Glutamatergic neuron (in vitro differentiated cells): Measurements from ENCODE around the gene RRP1B. TPM values are rescaled to one million over a fixed set of nuclear protein-coding genes. Genes with fewer than 3 reads are reported as not detected.

Experiments
- DNase-seq: peaks from one replicate; pipeline ENCODE4 v3.0.0; 2022
- H3K27ac Mint-ChIP-seq: one replicate; pipeline ENCODE4 v1.8.0; 2020; ENCODE audit warnings: mild to moderate bottlenecking, mixed read lengths, inconsistent platforms; ENCODE audit not compliant: unreplicated experiment
- H3K27me3 Mint-ChIP-seq: one replicate; pipeline ENCODE4 v1.8.0; 2020; ENCODE audit warnings: mild to moderate bottlenecking, moderate library complexity, mixed read lengths, inconsistent platforms; ENCODE audit not compliant: unreplicated experiment
- H3K36me3 Mint-ChIP-seq: one replicate; pipeline ENCODE4 v1.8.0; 2020; ENCODE audit warnings: mild to moderate bottlenecking, mixed read lengths, inconsistent platforms; ENCODE audit not compliant: unreplicated experiment
- H3K4me1 Mint-ChIP-seq: one replicate; pipeline ENCODE4 v1.8.0; 2020; ENCODE audit warnings: mild to moderate bottlenecking, low read depth, mixed read lengths, inconsistent platforms; ENCODE audit not compliant: unreplicated experiment
- H3K4me3 Mint-ChIP-seq: one replicate; pipeline ENCODE4 v1.8.0; 2020; ENCODE audit warnings: mild to moderate bottlenecking, mixed read lengths, inconsistent platforms; ENCODE audit not compliant: unreplicated experiment
- H3K9me3 Mint-ChIP-seq: one replicate; pipeline ENCODE4 v1.8.0; 2020; ENCODE audit warnings: mild to moderate bottlenecking, moderate library complexity, mixed read lengths, inconsistent platforms; ENCODE audit not compliant: unreplicated experiment
- CTCF ChIP-seq: fragments of 200-600 bp; sonication (generic); IDR thresholded peaks from one replicate; pipeline ENCODE4 v1.5.0; 2021; ENCODE audit not compliant: partially characterized antibody, unreplicated experiment
- total RNA-seq: library from RNA; stranded (reverse); fragmentation: NEBNext Ultra II Directional; extraction: Animal tissue kit (Norgen Biotek cat#: 25700); gene quantifications from one replicate; pipeline ENCODE4 v1.2.1, GENCODE V29; 2021; ENCODE audit not compliant: unreplicated experiment

Gene RRP1B
- total RNA-seq, 1 donor from 2014 or later = 41.2 TPM

- Mint-ChIP-seq H3K9me3 (no peaks in the 10 kb centered on the region), H3K27me3 (peaks cover 4% of the 10 kb centered on the region), H3K27ac (no peak overlapping the region), H3K36me3 (no peaks in the 10 kb centered on the region), H3K4me1 (no peaks in the 10 kb centered on the region), H3K4me3 (no peak overlapping the region)
- no peak for TF ChIP-seq CTCF
- DNase-seq = no peak
Observed at GRCh38 chr21:43654806-43655489, 4.4 kb upstream of the RRP1B start.

GRCh38 chr21:43657355-43658087 is 1.8 kb upstream of the RRP1B start:
- Mint-ChIP-seq H3K27ac (no peak overlapping the region), H3K4me3 (no peak overlapping the region), H3K36me3 (no peaks in the 10 kb centered on the region), H3K27me3 (peaks cover 13% of the 10 kb centered on the region), H3K4me1 (peaks cover 10% of the 10 kb centered on the region), H3K9me3 (peaks cover 4% of the 10 kb centered on the region)
- no peak for TF ChIP-seq CTCF
- DNase-seq = no peak

- no peak for DNase-seq
- Mint-ChIP-seq H3K36me3 (no peaks in the 10 kb centered on the region), H3K4me1 (peaks cover 10% of the 10 kb centered on the region), H3K27me3 (peaks cover 13% of the 10 kb centered on the region), H3K4me3 (no peak overlapping the region), H3K9me3 (peaks cover 4% of the 10 kb centered on the region), H3K27ac (no peak overlapping the region)
- TF ChIP-seq CTCF = no peak
Observed at GRCh38 chr21:43658088-43658741, 1.1 kb upstream of the RRP1B start.

- Mint-ChIP-seq H3K27ac (peak overlapping the region; percentile 86), H3K9me3 (peaks cover 4% of the 10 kb centered on the region), H3K4me1 (peaks cover 10% of the 10 kb centered on the region), H3K27me3 (peaks cover 13% of the 10 kb centered on the region), H3K4me3 (peak overlapping the region; percentile 34), H3K36me3 (no peaks in the 10 kb centered on the region)
- no peak for TF ChIP-seq CTCF
- no peak for DNase-seq
Observed at GRCh38 chr21:43658769-43659135, 608 bp upstream of the RRP1B start.
